Neural progenitor cell (in vitro differentiated cells): ENCODE measurements around the gene PSMD8. TPM values are rescaled to one million over a fixed set of nuclear protein-coding genes. Genes with fewer than 3 reads are reported as not detected.

Source experiments
- DNase-seq: peaks from one replicate; pipeline ENCODE4 v3.0.0-alpha.2; 2016; ENCODE audit warnings: low spot score
- H2AFZ ChIP-seq: fragments of 200-600 bp; sonication (generic); replicated peaks from 2 replicates; pipeline ENCODE4 v1.6.1; 2016; ENCODE audit warnings: antibody characterized with exemption
- H3F3A ChIP-seq: fragments of 200-600 bp; sonication (generic); 2 replicates; pipeline ENCODE4 v1.6.1; 2016; ENCODE audit warnings: antibody characterized with exemption, low read depth
- H3K27ac ChIP-seq: fragments of 200-600 bp; sonication (generic); 2 replicates; pipeline ENCODE4 v1.5.1; 2016; ENCODE audit warnings: mild to moderate bottlenecking
- H3K27me3 ChIP-seq: fragments of 200-600 bp; sonication (generic); 2 replicates; pipeline ENCODE4 v1.6.1; 2016; ENCODE audit warnings: mild to moderate bottlenecking, moderate library complexity
- H3K36me3 ChIP-seq: fragments of 200-600 bp; sonication (generic); 2 replicates; pipeline ENCODE4 v1.5.1; 2016
- H3K4me1 ChIP-seq: fragments of 200-600 bp; sonication (generic); 2 replicates; pipeline ENCODE4 v1.6.1; 2016; ENCODE audit warnings: mixed run types
- H3K4me2 ChIP-seq: fragments of 200-600 bp; sonication (generic); 2 replicates; pipeline ENCODE4 v1.6.1; 2016
- H3K4me3 ChIP-seq: fragments of 200-600 bp; sonication (generic); 2 replicates; pipeline ENCODE4 v1.5.1; 2016
- H3K79me2 ChIP-seq: fragments of 200-600 bp; sonication (generic); 2 replicates; pipeline ENCODE4 v1.6.1; 2016; ENCODE audit warnings: low read depth
- H3K9ac ChIP-seq: fragments of 200-600 bp; sonication (generic); 2 replicates; pipeline ENCODE4 v1.6.1; 2016
- H3K9me3 ChIP-seq: fragments of 200-600 bp; sonication (generic); 2 replicates; pipeline ENCODE4 v1.5.1; 2016; ENCODE audit warnings: low read depth
- H4K20me1 ChIP-seq: fragments of 200-600 bp; sonication (generic); 2 replicates; pipeline ENCODE4 v1.6.1; 2016; ENCODE audit warnings: low read depth
- H3K27ac Mint-ChIP-seq: 3 replicates; pipeline ENCODE4 v1.8.0; 2021; ENCODE audit warnings: mixed read lengths
- H3K27me3 Mint-ChIP-seq: 2 replicates; pipeline ENCODE4 v1.8.0; 2022; ENCODE audit warnings: low read depth, mild to moderate bottlenecking, inconsistent platforms, moderate library complexity, mixed read lengths; ENCODE audit not compliant: insufficient read depth
- H3K36me3 Mint-ChIP-seq: 3 replicates; pipeline ENCODE4 v1.8.0; 2021; ENCODE audit warnings: mixed read lengths
- H3K4me1 Mint-ChIP-seq: 3 replicates; pipeline ENCODE4 v1.8.0; 2021; ENCODE audit warnings: mixed read lengths
- H3K4me3 Mint-ChIP-seq: 3 replicates; pipeline ENCODE4 v1.8.0; 2021; ENCODE audit warnings: mild to moderate bottlenecking, moderate library complexity, mixed read lengths
- H3K9me3 Mint-ChIP-seq: 3 replicates; pipeline ENCODE4 v1.8.0; 2020; ENCODE audit warnings: mixed read lengths
- CTCF ChIP-seq: fragments of 200-600 bp; sonication (generic); IDR thresholded peaks from 2 replicates; pipeline ENCODE4 v1.5.1; 2017; ENCODE audit warnings: antibody characterized with exemption, mild to moderate bottlenecking
- EZH2 ChIP-seq: fragments of 200-600 bp; sonication (generic); IDR thresholded peaks from 2 replicates; pipeline ENCODE4 v1.6.1; 2017; ENCODE audit warnings: antibody characterized with exemption, mild to moderate bottlenecking, moderate library complexity
- EZH2phosphoT487 ChIP-seq: fragments of 200-600 bp; sonication (generic); IDR thresholded peaks from 2 replicates; pipeline ENCODE4 v1.6.1; 2017; ENCODE audit warnings: antibody characterized with exemption
- total RNA-seq: library from RNA; depleted of rRNA; stranded (reverse); fragments of >200 nt; gene quantifications from 2 replicates; pipeline ENCODE4 v1.2.3, GENCODE V29; 2015; ENCODE audit warnings: low replicate concordance

PSMD8 gene
- total RNA-seq, 1 donor from 2014 or later, result 119 TPM

GRCh38 chr19:38399537-38399936 lies 25.2 kb downstream of the PSMD8 start:
- Histone ChIP-seq H3K79me2 (no peaks in the 10 kb centered on the region), H2AFZ (no peak overlapping the region), H4K20me1 (no peaks in the 10 kb centered on the region), H3K27me3 (peaks cover 48% of the 10 kb centered on the region), H3K4me1 (no peaks in the 10 kb centered on the region), H3K36me3 (no peaks in the 10 kb centered on the region), H3K27ac (no peak overlapping the region), H3K4me2 (no peak overlapping the region), H3K9ac (no peak overlapping the region), H3K4me3 (no peak overlapping the region), H3K9me3 (no peaks in the 10 kb centered on the region), H3F3A (peaks cover 10% of the 10 kb centered on the region)
- peaks cover 3% of the 10 kb centered on the region for H3K4me1 Mint-ChIP-seq
- TF ChIP-seq CTCF (no peak), EZH2 (no peak), EZH2phosphoT487 (no peak)
- no peak for DNase-seq
- peaks cover 7% of the 10 kb centered on the region for H3K9me3 Mint-ChIP-seq
- H3K27ac Mint-ChIP-seq, result no peak overlapping the region
- peaks cover 11% of the 10 kb centered on the region for H3K36me3 Mint-ChIP-seq
- H3K27me3 Mint-ChIP-seq, result peaks cover 13% of the 10 kb centered on the region
- H3K4me3 Mint-ChIP-seq, result no peak overlapping the region

- Histone ChIP-seq H3K79me2 (no peaks in the 10 kb centered on the region), H3K9ac (no peak overlapping the region), H3K9me3 (no peaks in the 10 kb centered on the region), H3K36me3 (no peaks in the 10 kb centered on the region), H3K4me3 (no peak overlapping the region), H3K4me2 (no peak overlapping the region), H2AFZ (no peak overlapping the region), H3K4me1 (no peaks in the 10 kb centered on the region), H4K20me1 (no peaks in the 10 kb centered on the region), H3F3A (peaks cover 10% of the 10 kb centered on the region), H3K27ac (no peak overlapping the region), H3K27me3 (peaks cover 44% of the 10 kb centered on the region)
- peak overlapping the region; percentile 39 for H3K4me3 Mint-ChIP-seq
- TF ChIP-seq EZH2 (no peak), EZH2phosphoT487 (no peak), CTCF (no peak)
- DNase-seq, result no peak
- peaks cover 6% of the 10 kb centered on the region for H3K36me3 Mint-ChIP-seq
- H3K27me3 Mint-ChIP-seq, result peaks cover 13% of the 10 kb centered on the region
- no peak overlapping the region for H3K27ac Mint-ChIP-seq
- peaks cover 3% of the 10 kb centered on the region for H3K9me3 Mint-ChIP-seq
- H3K4me1 Mint-ChIP-seq, result peaks cover 3% of the 10 kb centered on the region
Measured at GRCh38 chr19:38400361-38400760, 26.0 kb downstream of the PSMD8 start.

GRCh38 chr19:38401148-38401547 lies 26.8 kb downstream of the PSMD8 start:
- Mint-ChIP-seq H3K4me3 (no peak overlapping the region), H3K36me3 (peaks cover 6% of the 10 kb centered on the region)

More at GRCh38 chr19:38401148-38401547, 26.8 kb downstream of the PSMD8 start:
- Histone ChIP-seq H3K27me3 (peaks cover 44% of the 10 kb centered on the region), H3K79me2 (no peaks in the 10 kb centered on the region), H3K4me3 (no peak overlapping the region), H3K9ac (no peak overlapping the region), H3K36me3 (no peaks in the 10 kb centered on the region), H4K20me1 (no peaks in the 10 kb centered on the region), H2AFZ (no peak overlapping the region), H3K4me2 (no peak overlapping the region), H3K4me1 (no peaks in the 10 kb centered on the region), H3K27ac (no peak overlapping the region), H3F3A (peaks cover 10% of the 10 kb centered on the region), H3K9me3 (no peaks in the 10 kb centered on the region)
- peaks cover 3% of the 10 kb centered on the region for H3K9me3 Mint-ChIP-seq
- no peak overlapping the region for H3K27ac Mint-ChIP-seq
- peaks cover 13% of the 10 kb centered on the region for H3K27me3 Mint-ChIP-seq
- peaks cover 3% of the 10 kb centered on the region for H3K4me1 Mint-ChIP-seq
- no peak for DNase-seq
- TF ChIP-seq EZH2 (no peak), CTCF (no peak)
